ENCODE results near the gene ASCC3.
"Not testable (repeated sequence)": the region's sequence is repeated elsewhere in the genome, so short reads cannot be mapped to it uniquely, and the experiment has no call there.

ASCC3 gene

GRCh38 chr6:100880853-100881706 is at the start of gene ASCC3:
Gene ASCC3, minus strand, starts transcription at chr6:100881329. Its CDS starts 13,332 bp downstream, at chr6:100867997.
- peak; percentile 87 for DNase-seq (ENCODE audit: low spot score)

- DNase-seq (ENCODE audit: low spot score) = no peak
Measured at GRCh38 chr6:100925749-100926148, 44.6 kb upstream of the ASCC3 start.

GRCh38 chr6:100924534-100925227 is 43.6 kb upstream of the ASCC3 start:
- DNase-seq (ENCODE audit: low spot score) = no peak

GRCh38 chr6:100923481-100924165 is 42.5 kb upstream of the ASCC3 start:
- DNase-seq (ENCODE audit: low spot score) = no peak

- DNase-seq (ENCODE audit: low spot score) = no peak
Measured at GRCh38 chr6:100920028-100920605, 39.0 kb upstream of the ASCC3 start.

- DNase-seq (ENCODE audit: low spot score) = no peak
Measured at GRCh38 chr6:100918152-100918551, 37.0 kb upstream of the ASCC3 start.

GRCh38 chr6:100915876-100916275 is 34.7 kb upstream of the ASCC3 start:
- no peak for DNase-seq (ENCODE audit: low spot score)

- DNase-seq (ENCODE audit: low spot score) = no peak
Measured at GRCh38 chr6:100913400-100914276, 32.5 kb upstream of the ASCC3 start.

- DNase-seq (ENCODE audit: low spot score) = no peak
Measured at GRCh38 chr6:100906325-100906724, 25.2 kb upstream of the ASCC3 start.

GRCh38 chr6:100905067-100905466 is 23.9 kb upstream of the ASCC3 start:
- DNase-seq (ENCODE audit: low spot score) = no peak

GRCh38 chr6:100904316-100904715 is 23.2 kb upstream of the ASCC3 start:
- DNase-seq (ENCODE audit: low spot score) = no peak

- no peak for DNase-seq (ENCODE audit: low spot score)
Measured at GRCh38 chr6:100901582-100901981, 20.5 kb upstream of the ASCC3 start.

GRCh38 chr6:100899202-100899601 is 18.1 kb upstream of the ASCC3 start:
- DNase-seq (ENCODE audit: low spot score) = no peak

GRCh38 chr6:100897671-100898070 is 16.5 kb upstream of the ASCC3 start:
- DNase-seq (ENCODE audit: low spot score) = no peak

GRCh38 chr6:100893743-100894142 is 12.6 kb upstream of the ASCC3 start:
- no peak for DNase-seq (ENCODE audit: low spot score)

- DNase-seq (ENCODE audit: low spot score) = no peak
Measured at GRCh38 chr6:100892693-100893092, 11.6 kb upstream of the ASCC3 start.

GRCh38 chr6:100892116-100892515 is 11.0 kb upstream of the ASCC3 start:
- no peak for DNase-seq (ENCODE audit: low spot score)

GRCh38 chr6:100891079-100891478 is 9.9 kb upstream of the ASCC3 start:
- DNase-seq (ENCODE audit: low spot score) = no peak

- DNase-seq (ENCODE audit: low spot score) = not testable (repeated sequence)
Measured at GRCh38 chr6:100890646-100891045, 9.5 kb upstream of the ASCC3 start.

GRCh38 chr6:100889351-100889750 is 8.2 kb upstream of the ASCC3 start:
- no peak for DNase-seq (ENCODE audit: low spot score)

- no peak for DNase-seq (ENCODE audit: low spot score)
Measured at GRCh38 chr6:100886076-100886475, 4.9 kb upstream of the ASCC3 start.

Measured in HuH-7 (cell line).